ENCODE results near the gene NAA15.
"Not testable (repeated sequence)": the region's sequence is repeated elsewhere in the genome, so short reads cannot be mapped to it uniquely, and the experiment has no call there.

The NAA15 gene

DNA sequence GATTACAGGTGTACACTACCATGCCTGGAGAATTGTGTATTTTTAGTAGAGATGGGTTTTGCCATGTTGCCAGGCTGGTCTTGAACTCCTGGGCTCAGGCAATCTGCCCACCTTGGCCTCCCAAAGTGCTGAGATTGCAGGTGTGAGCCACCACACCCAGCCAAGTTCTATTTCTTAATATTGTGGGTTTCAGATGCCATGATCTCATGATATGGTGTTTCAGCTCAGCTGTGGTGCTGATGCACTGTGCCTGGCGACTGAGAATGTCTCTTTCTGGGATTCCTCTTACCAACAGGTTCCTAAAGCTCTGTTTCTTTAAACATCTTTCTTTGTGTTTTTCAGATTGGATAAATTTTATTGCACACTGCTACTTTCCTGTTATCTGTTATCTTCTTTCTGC is 18.3 kb downstream of the NAA15 start:
- H3K27ac ChIP-seq (ENCODE audit: low read depth, low read length): no peak overlapping the region
- peaks cover 27% of the 10 kb centered on the region for H3K4me1 ChIP-seq (ENCODE audit: insufficient read depth, low read length)
- no peaks in the 10 kb centered on the region for H3K36me3 ChIP-seq (ENCODE audit: insufficient read depth, low read length)
- no peaks in the 10 kb centered on the region for H3K27me3 ChIP-seq (ENCODE audit: control insufficient read depth in 1 of 2, insufficient read depth in 2 of 2, low read length in 2 of 2)
- no peak overlapping the region for H3K9ac ChIP-seq (ENCODE audit: low read length)
- no peak overlapping the region for H3K4me3 ChIP-seq (ENCODE audit: low read depth in 1 of 2, low read length in 2 of 2)
- H3K9me3 ChIP-seq (ENCODE audit: low read length): no peaks in the 10 kb centered on the region

DNA sequence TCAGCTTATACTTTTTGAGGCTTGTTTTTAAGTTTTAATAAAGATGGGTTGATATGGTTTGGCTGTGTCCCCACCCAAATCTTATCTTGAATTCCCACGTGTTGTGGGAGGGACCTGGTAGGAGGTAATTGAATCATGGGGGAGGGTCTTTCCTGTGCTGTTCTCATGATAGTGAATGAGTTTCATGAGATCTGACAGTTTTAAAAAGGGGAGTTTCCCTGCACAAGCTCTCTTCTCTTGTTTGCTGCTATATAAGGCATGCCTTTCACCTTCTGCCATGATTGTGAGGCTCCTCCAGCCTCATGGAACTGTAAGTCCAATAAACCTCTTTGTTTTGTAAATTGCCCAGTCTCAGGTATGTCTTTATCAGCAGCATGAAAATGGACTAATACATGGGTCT is 20.8 kb downstream of the NAA15 start:
- peaks cover 24% of the 10 kb centered on the region for H3K4me1 ChIP-seq (ENCODE audit: insufficient read depth, low read length)
- H3K36me3 ChIP-seq (ENCODE audit: insufficient read depth, low read length); H3K4me3 ChIP-seq (ENCODE audit: low read depth in 1 of 2, low read length in 2 of 2); H3K9ac ChIP-seq (ENCODE audit: low read length); H3K9me3 ChIP-seq (ENCODE audit: low read length); H3K27ac ChIP-seq (ENCODE audit: low read depth, low read length); H3K27me3 ChIP-seq (ENCODE audit: control insufficient read depth in 1 of 2, insufficient read depth in 2 of 2, low read length in 2 of 2): not testable (repeated sequence)

DNA sequence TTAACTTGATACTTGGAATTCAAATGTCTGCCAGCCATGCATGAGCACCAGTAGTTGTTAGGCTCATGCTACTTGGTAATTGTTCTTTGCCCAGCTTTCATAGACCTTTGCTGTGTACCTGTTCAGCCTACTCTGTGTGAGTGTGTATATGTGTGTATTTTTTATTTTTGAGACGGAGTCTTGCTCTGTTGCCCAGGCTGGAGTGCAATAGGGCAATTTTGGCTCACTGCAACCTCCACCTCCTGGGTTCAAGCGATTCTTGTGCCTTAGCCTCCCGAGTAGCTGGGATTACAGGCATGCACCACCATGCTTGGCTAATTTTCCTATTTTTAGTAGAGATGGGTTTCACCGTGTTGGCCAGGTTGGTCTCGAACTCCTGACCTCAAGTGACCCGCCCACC is 21.2 kb downstream of the NAA15 start:
- H3K27me3 ChIP-seq (ENCODE audit: control insufficient read depth in 1 of 2, insufficient read depth in 2 of 2, low read length in 2 of 2); H3K4me3 ChIP-seq (ENCODE audit: low read depth in 1 of 2, low read length in 2 of 2); H3K27ac ChIP-seq (ENCODE audit: low read depth, low read length); H3K36me3 ChIP-seq (ENCODE audit: insufficient read depth, low read length); H3K9ac ChIP-seq (ENCODE audit: low read length); H3K9me3 ChIP-seq (ENCODE audit: low read length): not testable (repeated sequence)
- peaks cover 24% of the 10 kb centered on the region for H3K4me1 ChIP-seq (ENCODE audit: insufficient read depth, low read length)

DNA sequence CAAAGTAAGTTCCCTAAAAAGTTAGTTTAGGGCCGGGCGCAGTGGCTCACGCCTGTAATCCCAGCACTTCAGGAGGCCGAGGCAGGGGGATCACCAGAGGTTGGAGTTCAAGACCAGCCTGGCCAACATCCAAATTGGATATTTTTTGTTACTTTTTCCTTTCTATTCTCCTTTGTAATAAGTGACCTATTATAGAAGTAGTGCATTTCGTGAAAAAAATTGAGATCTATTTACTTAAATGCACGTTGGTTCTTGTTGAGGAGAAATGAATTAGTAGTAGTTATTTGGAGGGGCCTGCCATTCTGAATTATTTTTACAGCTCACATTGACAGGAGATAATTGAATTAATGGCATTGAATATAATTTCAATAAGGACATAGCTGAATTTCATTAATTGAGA is 23.3 kb downstream of the NAA15 start:
- no peak overlapping the region for H3K4me3 ChIP-seq (ENCODE audit: low read depth in 1 of 2, low read length in 2 of 2)
- no peak overlapping the region for H3K9ac ChIP-seq (ENCODE audit: low read length)
- H3K27ac ChIP-seq (ENCODE audit: low read depth, low read length): no peak overlapping the region
- H3K27me3 ChIP-seq (ENCODE audit: control insufficient read depth in 1 of 2, insufficient read depth in 2 of 2, low read length in 2 of 2): no peaks in the 10 kb centered on the region
- no peaks in the 10 kb centered on the region for H3K36me3 ChIP-seq (ENCODE audit: insufficient read depth, low read length)
- H3K4me1 ChIP-seq (ENCODE audit: insufficient read depth, low read length): peaks cover 23% of the 10 kb centered on the region
- no peaks in the 10 kb centered on the region for H3K9me3 ChIP-seq (ENCODE audit: low read length)

DNA sequence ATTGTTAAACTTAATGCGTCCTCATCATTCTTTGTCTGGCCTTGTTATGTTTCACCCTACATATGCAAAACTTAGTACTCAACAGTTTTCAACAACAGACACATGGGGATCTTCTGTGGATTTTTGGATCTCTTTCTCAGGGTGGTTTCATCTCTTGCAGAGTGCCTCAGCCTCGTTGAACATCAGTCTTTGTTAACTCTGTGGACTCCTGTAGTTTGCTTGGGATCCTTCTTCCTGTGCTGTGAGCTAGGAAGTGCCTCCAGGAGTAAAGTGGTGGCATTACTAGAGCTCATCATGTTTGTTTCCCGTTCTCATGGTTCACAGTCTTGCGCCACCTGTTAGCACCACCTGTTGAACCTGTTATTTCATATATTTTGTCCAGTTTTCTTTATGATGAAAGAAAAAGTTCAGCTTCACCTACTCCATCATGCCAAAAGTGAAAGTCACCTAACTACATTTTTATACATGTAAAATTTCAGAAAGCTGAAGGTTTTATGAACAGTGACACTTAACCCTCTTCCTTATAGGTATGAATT is 28.4 kb downstream of the NAA15 start:
- Histone ChIP-seq H3K9me3 (ENCODE audit: low read length) (no peaks in the 10 kb centered on the region), H3K27me3 (ENCODE audit: control insufficient read depth in 1 of 2, insufficient read depth in 2 of 2, low read length in 2 of 2) (no peaks in the 10 kb centered on the region), H3K4me1 (ENCODE audit: insufficient read depth, low read length) (peaks cover 13% of the 10 kb centered on the region), H3K9ac (ENCODE audit: low read length) (no peak overlapping the region), H3K4me3 (ENCODE audit: low read depth in 1 of 2, low read length in 2 of 2) (no peak overlapping the region), H3K36me3 (ENCODE audit: insufficient read depth, low read length) (peaks cover 4% of the 10 kb centered on the region), H3K27ac (ENCODE audit: low read depth, low read length) (no peak overlapping the region)

DNA sequence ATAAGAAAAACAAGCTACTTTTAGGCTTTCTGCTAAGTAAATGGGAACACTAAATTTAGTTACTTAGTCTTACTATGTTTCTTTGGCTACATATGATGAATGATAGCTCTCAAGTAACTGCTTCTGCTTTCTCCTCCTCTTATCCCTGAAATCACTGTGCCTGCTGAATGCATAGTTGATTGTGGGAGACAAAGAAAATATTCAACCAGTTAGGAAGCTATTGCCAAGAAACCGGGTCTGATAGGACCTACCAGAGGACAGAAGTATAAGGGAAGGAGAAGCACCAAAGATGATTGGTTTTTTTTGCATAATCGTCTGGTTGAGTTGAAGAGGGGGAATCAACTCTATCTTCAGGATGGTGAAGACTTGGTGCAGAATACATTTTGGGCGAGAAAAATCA is 29.0 kb downstream of the NAA15 start:
- Histone ChIP-seq H3K4me3 (ENCODE audit: low read depth in 1 of 2, low read length in 2 of 2) (no peak overlapping the region), H3K9ac (ENCODE audit: low read length) (no peak overlapping the region), H3K27ac (ENCODE audit: low read depth, low read length) (no peak overlapping the region), H3K36me3 (ENCODE audit: insufficient read depth, low read length) (peaks cover 4% of the 10 kb centered on the region), H3K9me3 (ENCODE audit: low read length) (no peaks in the 10 kb centered on the region), H3K4me1 (ENCODE audit: insufficient read depth, low read length) (peaks cover 13% of the 10 kb centered on the region), H3K27me3 (ENCODE audit: control insufficient read depth in 1 of 2, insufficient read depth in 2 of 2, low read length in 2 of 2) (no peaks in the 10 kb centered on the region)

DNA sequence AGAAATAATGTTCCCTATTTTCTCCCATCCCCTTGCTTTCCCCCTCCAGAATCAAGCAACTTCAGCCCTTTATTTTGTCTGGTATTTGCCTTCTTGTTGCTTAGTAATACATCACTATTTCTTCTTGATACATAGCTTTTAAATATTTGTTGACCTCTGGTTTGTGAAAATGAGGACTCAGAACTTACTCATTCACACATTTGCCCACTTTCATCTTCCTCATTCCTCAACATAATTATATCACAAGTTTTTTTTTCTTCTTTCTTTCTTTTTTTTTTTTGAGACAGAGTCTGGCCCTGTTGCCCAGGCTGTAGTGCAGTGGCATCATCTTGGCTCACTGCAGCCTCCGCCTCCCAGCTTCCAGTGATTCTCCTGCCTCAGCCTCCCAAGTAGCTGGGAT is 29.9 kb downstream of the NAA15 start:
- no peak overlapping the region for H3K9ac ChIP-seq (ENCODE audit: low read length)
- peaks cover 4% of the 10 kb centered on the region for H3K36me3 ChIP-seq (ENCODE audit: insufficient read depth, low read length)
- H3K9me3 ChIP-seq (ENCODE audit: low read length): no peaks in the 10 kb centered on the region
- H3K4me3 ChIP-seq (ENCODE audit: low read depth in 1 of 2, low read length in 2 of 2): no peak overlapping the region
- no peaks in the 10 kb centered on the region for H3K27me3 ChIP-seq (ENCODE audit: control insufficient read depth in 1 of 2, insufficient read depth in 2 of 2, low read length in 2 of 2)
- H3K4me1 ChIP-seq (ENCODE audit: insufficient read depth, low read length): peaks cover 13% of the 10 kb centered on the region
- no peak overlapping the region for H3K27ac ChIP-seq (ENCODE audit: low read depth, low read length)

DNA sequence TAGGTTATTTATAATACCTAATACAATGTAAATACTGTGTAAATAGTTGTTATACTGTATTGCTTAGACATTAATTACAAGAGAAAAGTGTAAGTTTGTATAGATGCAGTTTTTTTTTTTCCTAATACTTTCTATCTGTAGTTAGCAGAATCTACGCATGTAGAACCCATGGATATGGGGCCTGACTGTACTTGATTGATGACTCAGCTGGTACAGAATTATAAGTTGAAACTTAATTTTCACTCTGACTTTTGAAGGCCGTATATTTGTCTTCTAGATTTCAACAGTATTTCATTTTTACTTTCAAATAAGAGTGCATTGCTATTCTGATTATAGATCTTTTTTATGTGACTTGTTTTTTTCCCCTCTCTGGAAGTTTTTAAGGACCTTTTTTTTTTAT is 31.7 kb downstream of the NAA15 start:
- Histone ChIP-seq H3K9me3 (ENCODE audit: low read length) (no peaks in the 10 kb centered on the region), H3K27ac (ENCODE audit: low read depth, low read length) (no peak overlapping the region), H3K27me3 (ENCODE audit: control insufficient read depth in 1 of 2, insufficient read depth in 2 of 2, low read length in 2 of 2) (no peaks in the 10 kb centered on the region), H3K9ac (ENCODE audit: low read length) (no peak overlapping the region), H3K36me3 (ENCODE audit: insufficient read depth, low read length) (peaks cover 4% of the 10 kb centered on the region), H3K4me1 (ENCODE audit: insufficient read depth, low read length) (peaks cover 13% of the 10 kb centered on the region), H3K4me3 (ENCODE audit: low read depth in 1 of 2, low read length in 2 of 2) (no peak overlapping the region)

DNA sequence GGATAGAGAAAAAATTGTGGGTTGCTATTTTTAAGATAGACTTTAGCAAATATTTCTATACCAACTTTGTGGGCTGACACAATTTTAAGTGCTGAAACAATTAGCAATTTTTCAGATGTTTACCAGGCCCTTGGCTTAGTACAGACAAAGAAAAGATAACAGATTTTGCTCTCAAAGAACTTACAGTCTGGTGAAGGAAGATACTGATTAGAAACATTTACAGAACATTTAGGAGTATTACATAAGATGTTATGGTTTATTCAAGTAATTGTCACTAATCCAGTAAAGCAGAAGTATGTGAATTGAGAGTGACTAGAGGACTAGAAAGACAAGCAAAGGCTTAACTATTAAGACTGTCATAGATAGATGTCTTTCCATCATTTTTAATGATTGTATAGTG is 36.3 kb downstream of the NAA15 start:
- Histone ChIP-seq H3K27ac (ENCODE audit: low read depth, low read length) (no peak overlapping the region), H3K27me3 (ENCODE audit: control insufficient read depth in 1 of 2, insufficient read depth in 2 of 2, low read length in 2 of 2) (no peaks in the 10 kb centered on the region), H3K36me3 (ENCODE audit: insufficient read depth, low read length) (peaks cover 6% of the 10 kb centered on the region), H3K9ac (ENCODE audit: low read length) (no peak overlapping the region), H3K4me3 (ENCODE audit: low read depth in 1 of 2, low read length in 2 of 2) (no peak overlapping the region), H3K4me1 (ENCODE audit: insufficient read depth, low read length) (no peaks in the 10 kb centered on the region), H3K9me3 (ENCODE audit: low read length) (no peaks in the 10 kb centered on the region)

DNA sequence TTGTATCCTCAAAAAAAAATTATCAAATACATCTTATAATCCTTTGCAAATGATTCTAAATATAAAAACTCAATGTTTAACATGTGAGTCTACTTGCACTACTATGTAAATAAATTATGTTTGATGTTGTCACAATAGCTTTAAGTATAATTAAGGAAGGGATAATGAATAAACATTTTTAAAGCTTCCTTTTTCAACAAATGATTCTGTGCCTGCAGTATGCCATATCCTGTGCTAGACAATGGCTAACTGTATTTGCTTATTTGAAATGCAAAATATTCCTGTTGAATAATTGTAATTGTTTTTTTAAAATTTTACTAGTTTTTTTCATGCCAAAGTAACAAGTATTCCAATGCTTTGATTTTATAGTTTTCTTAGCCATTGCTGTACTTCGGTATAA is 60.0 kb downstream of the NAA15 start:
- Histone ChIP-seq H3K36me3 (ENCODE audit: insufficient read depth, low read length) (peaks cover 13% of the 10 kb centered on the region), H3K4me3 (ENCODE audit: low read depth in 1 of 2, low read length in 2 of 2) (no peak overlapping the region), H3K9me3 (ENCODE audit: low read length) (no peaks in the 10 kb centered on the region), H3K4me1 (ENCODE audit: insufficient read depth, low read length) (no peaks in the 10 kb centered on the region), H3K27me3 (ENCODE audit: control insufficient read depth in 1 of 2, insufficient read depth in 2 of 2, low read length in 2 of 2) (no peaks in the 10 kb centered on the region), H3K27ac (ENCODE audit: low read depth, low read length) (no peak overlapping the region), H3K9ac (ENCODE audit: low read length) (no peak overlapping the region)

DNA sequence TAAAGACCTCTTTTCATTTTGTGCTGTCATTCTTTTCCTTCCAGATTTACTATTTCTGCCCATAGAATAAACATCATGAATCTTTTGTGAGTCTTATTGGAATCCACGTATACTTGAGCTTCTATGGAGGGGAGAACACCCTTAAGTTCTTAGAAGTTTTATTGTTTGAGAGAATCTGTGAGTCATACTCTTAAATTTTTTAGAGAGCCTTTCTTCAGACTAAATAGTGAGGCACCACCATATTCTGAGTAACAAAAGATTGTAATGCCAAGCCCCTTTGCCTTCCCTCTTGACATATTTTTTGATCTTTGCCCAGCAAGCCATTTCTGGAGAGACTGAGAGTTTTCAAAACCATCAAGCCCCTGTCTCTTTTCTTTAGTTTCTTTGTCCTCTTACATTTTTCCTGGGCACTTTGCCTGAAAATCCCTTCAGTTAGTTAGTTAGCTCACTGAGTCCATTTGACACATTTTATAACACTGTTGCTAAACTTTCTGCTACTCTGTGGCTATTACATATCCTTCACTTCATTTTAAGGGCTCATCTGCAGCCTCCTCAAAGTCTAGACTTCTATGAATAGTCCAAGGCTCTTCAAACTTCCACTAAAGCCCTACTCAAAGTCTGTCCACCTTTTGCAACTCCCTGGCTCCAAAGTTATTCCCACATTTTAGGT is 66.3 kb downstream of the NAA15 start:
- Histone ChIP-seq H3K36me3 (ENCODE audit: insufficient read depth, low read length) (peaks cover 13% of the 10 kb centered on the region), H3K27ac (ENCODE audit: low read depth, low read length) (no peak overlapping the region), H3K27me3 (ENCODE audit: control insufficient read depth in 1 of 2, insufficient read depth in 2 of 2, low read length in 2 of 2) (no peaks in the 10 kb centered on the region), H3K9me3 (ENCODE audit: low read length) (no peaks in the 10 kb centered on the region), H3K9ac (ENCODE audit: low read length) (no peak overlapping the region), H3K4me3 (ENCODE audit: low read depth in 1 of 2, low read length in 2 of 2) (no peak overlapping the region), H3K4me1 (ENCODE audit: insufficient read depth, low read length) (peaks cover 8% of the 10 kb centered on the region)

DNA sequence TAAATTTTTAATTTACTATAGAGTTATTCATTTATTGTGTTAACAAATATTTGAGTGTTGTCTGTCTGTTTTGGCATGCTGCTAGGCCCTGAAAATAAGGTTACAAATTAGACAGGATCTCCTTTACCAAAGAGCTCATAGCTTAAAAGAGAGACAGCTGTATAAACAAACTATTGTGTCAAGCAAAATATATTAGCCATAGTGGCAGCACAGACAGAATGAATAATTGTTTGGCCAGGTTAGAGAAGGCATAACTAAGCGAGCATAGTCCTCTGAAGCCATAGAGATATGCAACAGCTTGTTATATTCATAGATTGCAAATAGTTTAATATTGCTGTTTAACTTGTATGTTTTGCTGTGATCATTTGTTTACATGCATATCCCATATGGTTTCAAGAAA is 67.7 kb downstream of the NAA15 start:
- H3K4me3 ChIP-seq (ENCODE audit: low read depth in 1 of 2, low read length in 2 of 2): no peak overlapping the region
- H3K9me3 ChIP-seq (ENCODE audit: low read length): no peaks in the 10 kb centered on the region
- H3K36me3 ChIP-seq (ENCODE audit: insufficient read depth, low read length): peaks cover 23% of the 10 kb centered on the region
- H3K9ac ChIP-seq (ENCODE audit: low read length): no peak overlapping the region
- H3K27ac ChIP-seq (ENCODE audit: low read depth, low read length): no peak overlapping the region
- peaks cover 8% of the 10 kb centered on the region for H3K4me1 ChIP-seq (ENCODE audit: insufficient read depth, low read length)
- H3K27me3 ChIP-seq (ENCODE audit: control insufficient read depth in 1 of 2, insufficient read depth in 2 of 2, low read length in 2 of 2): no peaks in the 10 kb centered on the region
